GM12878 (cell line): Measurements from ENCODE around the gene LSM5. TPM values are rescaled to one million over a fixed set of nuclear protein-coding genes. Genes with fewer than 3 reads are reported as not detected.

ENCODE experiments used
- ATF2 ChIP-seq: IDR thresholded peaks from 2 replicates; pipeline ENCODE4 v1.6.1; 2012; ENCODE audit warnings: low read length, inconsistent platforms
- CHD2 ChIP-seq: IDR thresholded peaks from 2 replicates; pipeline ENCODE4 v1.6.1; 2011; ENCODE audit warnings: low read depth, low read length, improper control_type of control experiment, borderline replicate concordance
- E2F4 ChIP-seq: IDR thresholded peaks from 2 replicates; pipeline ENCODE4 v1.6.1; 2012; ENCODE audit warnings: low read depth, low read length, improper control_type of control experiment
- ESRRA ChIP-seq: IDR thresholded peaks from 2 replicates; pipeline ENCODE4 v1.6.1; 2012; ENCODE audit warnings: mild to moderate bottlenecking, low read length, improper control_type of control experiment
- GATAD2B ChIP-seq: fragments of 450-650 bp; conservative IDR thresholded peaks from 2 replicates; pipeline ENCODE4 v1.6.1; 2017; ENCODE audit warnings: low read depth, mild to moderate bottlenecking, moderate library complexity
- HCFC1 ChIP-seq: fragments of 150-350 bp; IDR thresholded peaks from 2 replicates; pipeline ENCODE4 v1.6.1; 2014; ENCODE audit warnings: low read length
- HDAC6 ChIP-seq: fragments of 200-600 bp; sonication (generic); IDR thresholded peaks from one replicate; pipeline ENCODE4 v1.8.0; 2017; ENCODE audit warnings: antibody characterized with exemption; ENCODE audit not compliant: unreplicated experiment
- HSF1 ChIP-seq: fragments of 150-350 bp; IDR thresholded peaks from 2 replicates; pipeline ENCODE4 v1.6.1; 2014; ENCODE audit warnings: mild to moderate bottlenecking, low read depth, low read length
- IKZF2 ChIP-seq, 2 experiments: fragments of 450-650 bp; IDR thresholded peaks; 2 replicates each; pipeline ENCODE4 v1.6.1; 2017; ENCODE audit warnings: mild to moderate bottlenecking in 2 of 2, moderate library complexity in 2 of 2
- JUND ChIP-seq: IDR thresholded peaks from 2 replicates; pipeline ENCODE4 v1.6.1; 2012; ENCODE audit warnings: low read depth, mild to moderate bottlenecking, low read length, improper control_type of control experiment, moderate library complexity
- PBX3 ChIP-seq: IDR thresholded peaks from 2 replicates; pipeline ENCODE4 v1.6.1; 2011; ENCODE audit warnings: mild to moderate bottlenecking, low read depth, low read length, moderate library complexity; ENCODE audit not compliant: insufficient replicate concordance
- POLR2AphosphoS5 ChIP-seq: IDR thresholded peaks from 2 replicates; pipeline ENCODE4 v1.6.1; 2011; ENCODE audit warnings: mild to moderate bottlenecking, low read length, inconsistent platforms
- POU2F2 ChIP-seq: IDR thresholded peaks from 3 replicates; pipeline ENCODE4 v1.6.1; 2011; ENCODE audit warnings: low read depth, mild to moderate bottlenecking, low read length, borderline replicate concordance
- RB1 ChIP-seq: fragments of 450-650 bp; formaldehyde crosslinking; IDR thresholded peaks from 2 replicates; pipeline ENCODE4 v1.6.1; 2017; ENCODE audit warnings: mild to moderate bottlenecking, borderline replicate concordance
- RELA ChIP-seq: fragments of 450-650 bp; IDR thresholded peaks from 2 replicates; pipeline ENCODE4 v1.8.0; 2014; ENCODE audit warnings: borderline replicate concordance; ENCODE audit not compliant: partially characterized antibody
- RFX5 ChIP-seq: IDR thresholded peaks from 2 replicates; pipeline ENCODE4 v1.6.1; 2011; ENCODE audit warnings: low read depth, low read length, improper control_type of control experiment
- SREBF2 ChIP-seq: IDR thresholded peaks from 2 replicates; pipeline ENCODE4 v1.6.1; 2012; ENCODE audit warnings: mild to moderate bottlenecking, low read length
- TCF12 ChIP-seq: IDR thresholded peaks from 2 replicates; pipeline ENCODE4 v1.6.1; 2011; ENCODE audit warnings: low read depth, mild to moderate bottlenecking, low read length
- TCF3 ChIP-seq: IDR thresholded peaks from 2 replicates; pipeline ENCODE4 v1.6.1; 2012; ENCODE audit warnings: low read depth, mild to moderate bottlenecking, low read length, borderline replicate concordance; ENCODE audit not compliant: insufficient read depth
- ZNF592 ChIP-seq: fragments of 450-650 bp; IDR thresholded peaks from 2 replicates; pipeline ENCODE4 v1.6.1; 2017; ENCODE audit warnings: mild to moderate bottlenecking, moderate library complexity
- ZNF622 ChIP-seq: fragments of 450-650 bp; IDR thresholded peaks from 2 replicates; pipeline ENCODE4 v1.6.1; 2017; ENCODE audit warnings: mild to moderate bottlenecking, inconsistent platforms
- polyA plus RNA-seq, 11 experiments: library from polyadenylated mRNA; depleted of rRNA in 4 of 11; unstranded in 6 of 11; stranded (reverse) in 5 of 11; fragments of >200 nt; fragmentation: Nextera tagmentation in 4 of 11; fragmentation: Illumina TruSeq in 1 of 11; extraction: Ambion mirVana in 4 of 11; extraction: Trizol in 1 of 11; gene quantifications; 1 replicate in 1 of 11; 2 replicates in 10 of 11; pipeline versions ENCODE4 v1.2.1 to v1.2.3, GENCODE V29; 2011 to 2016; ENCODE audit warnings: inconsistent platforms in 2 of 11, missing spikeins in 2 of 11, low read depth in 1 of 11
- total RNA-seq, 4 experiments: library from RNA; depleted of rRNA in 3 of 4; stranded (reverse); fragments of >200 nt in 3 of 4; fragmentation: Illumina TruSeq in 1 of 4; extraction: Trizol in 1 of 4; gene quantifications; 2 replicates each; pipeline versions ENCODE4 v1.2.1 to v1.2.3, GENCODE V29; 2013 to 2021

Gene LSM5
- total and polyA plus RNA-seq, 10 of the 15 experiments (the other 5 are each of a cell fraction or from before 2014, with no cell fraction given), result 29.4 to 538 (median 145) TPM

GRCh38 chr7:32490127-32490796 is at the start of gene LSM5 (continued):
- TF ChIP-seq E2F4 (peak; percentile 95), POU2F2 (peak; percentile 69; the same call in 2 of the 3 replicates), CHD2 (no peak), POLR2AphosphoS5 (peak; percentile 87), SREBF2 (no peak), IKZF2 (IDR thresholded peaks at IDR 0.05) (no peak; a peak in 1 of 4 replicates), TCF12 (peak; percentile 74; the same call in 1 of the 2 replicates), HDAC6 (no peak), ESRRA (no peak), HSF1 (peak; percentile 58; the same call in 1 of the 2 replicates), ZNF592 (no peak), JUND (no peak), RFX5 (no peak; the same call in 1 of the 2 replicates), GATAD2B (no peak; the same call in 1 of the 2 replicates), PBX3 (peak; percentile 58), HCFC1 (peak; percentile 85), RB1 (peak; percentile 89; the same call in 1 of the 2 replicates), ATF2 (no peak), ZNF622 (no peak), RELA (peak; percentile 80), TCF3 (peak; percentile 59; the same call in 1 of the 2 replicates)
